IMR-90 (cell line): Measurements from ENCODE around the gene DDC. TPM values are rescaled to one million over a fixed set of nuclear protein-coding genes. Genes with fewer than 3 reads are reported as not detected.

Experiments
- ATAC-seq: fragments of 200-7000 bp; cut with Tn5 transposase; 2 replicates; pipeline ENCODE4 v1.9.1; 2020; ENCODE audit warnings: low read depth, mild to moderate bottlenecking, moderate library complexity
- BruUV-seq: library from RNA; stranded (reverse); fragments of 400-500 nt; replicated peaks from 2 replicates; lab custom pipeline; 2021; lab: Mats Ljungman, UMichigan
- CTCF ChIA-PET: fragments of 300-600 bp; formaldehyde crosslinking; extraction: SDS; loops from one replicate; lab custom pipeline; 2021; ENCODE audit warnings: antibody characterized with exemption; lab: Yijun Ruan, JAX
- POLR2A ChIA-PET: fragments of 300-600 bp; sonication (Branson Sonifier 250); formaldehyde crosslinking; loops from one replicate; lab custom pipeline; 2022; ENCODE audit warnings: antibody characterized with exemption; ENCODE audit not compliant: unreplicated experiment; lab: Charles Lee
- DNase-seq: peaks from one replicate; pipeline ENCODE4 v3.0.0; 2013
- H2AFZ ChIP-seq: replicated peaks from 2 replicates; pipeline ENCODE3; 2013; ENCODE audit warnings: low read length, mild to moderate bottlenecking; ENCODE audit not compliant: poor library complexity
- H2AK5ac ChIP-seq: 2 replicates; pipeline ENCODE4 v1.6.1; 2013; ENCODE audit warnings: low read depth, low read length, inconsistent platforms
- H2AK9ac ChIP-seq: replicated peaks from 2 replicates; pipeline ENCODE3; 2013; ENCODE audit warnings: mild to moderate bottlenecking, low read depth, low read length, moderate library complexity; ENCODE audit not compliant: poor library complexity
- H2BK120ac ChIP-seq: 2 replicates; pipeline ENCODE4 v1.6.1; 2013; ENCODE audit warnings: low read depth, low read length, inconsistent platforms
- H2BK15ac ChIP-seq: 3 replicates; pipeline ENCODE4 v1.6.1; 2013; ENCODE audit warnings: low read depth, low read length, inconsistent platforms
- H2BK20ac ChIP-seq: 2 replicates; pipeline ENCODE4 v1.6.1; 2013; ENCODE audit warnings: low read depth, mild to moderate bottlenecking, inconsistent platforms, low read length, moderate library complexity
- H2BK5ac ChIP-seq: 2 replicates; pipeline ENCODE4 v1.6.1; 2013; ENCODE audit warnings: mild to moderate bottlenecking, low read depth, low read length, inconsistent platforms; ENCODE audit not compliant: poor library complexity, severe bottlenecking
- H3K14ac ChIP-seq: replicated peaks from 2 replicates; pipeline ENCODE4 v1.6.1; 2013; ENCODE audit warnings: low read depth, low read length, inconsistent platforms
- H3K18ac ChIP-seq: 2 replicates; pipeline ENCODE4 v1.6.1; 2013; ENCODE audit warnings: low read depth, low read length, control low read depth
- H3K23ac ChIP-seq: 2 replicates; pipeline ENCODE4 v1.6.1; 2013; ENCODE audit warnings: low read depth, low read length, inconsistent platforms
- H3K27ac ChIP-seq: 2 replicates; pipeline ENCODE4 v1.5.1; 2013; ENCODE audit warnings: mild to moderate bottlenecking, control low read depth, low read length; ENCODE audit not compliant: insufficient read depth
- H3K27me3 ChIP-seq: 2 replicates; pipeline ENCODE4 v1.6.1; 2013; ENCODE audit warnings: low read length; ENCODE audit not compliant: control insufficient read depth, insufficient read depth
- H3K36me3 ChIP-seq: 2 replicates; pipeline ENCODE4 v1.6.1; 2013; ENCODE audit warnings: low read length, mixed read lengths; ENCODE audit not compliant: control insufficient read depth, insufficient read depth
- H3K4ac ChIP-seq: 2 replicates; pipeline ENCODE4 v1.6.1; 2013; ENCODE audit warnings: low read depth, low read length, inconsistent platforms
- H3K4me1 ChIP-seq: 2 replicates; pipeline ENCODE4 v1.6.1; 2013; ENCODE audit warnings: low read length, mixed read lengths; ENCODE audit not compliant: control insufficient read depth, insufficient read depth
- H3K4me2 ChIP-seq: 2 replicates; pipeline ENCODE4 v1.6.1; 2013; ENCODE audit warnings: low read depth, mild to moderate bottlenecking, control low read depth, low read length, moderate library complexity
- H3K4me3 ChIP-seq: 2 replicates; pipeline ENCODE4 v1.5.1; 2013; ENCODE audit warnings: low read depth, mild to moderate bottlenecking, control low read depth, low read length, moderate library complexity; ENCODE audit not compliant: insufficient read depth
- H3K56ac ChIP-seq: 2 replicates; pipeline ENCODE4 v1.6.1; 2013; ENCODE audit warnings: low read length, inconsistent platforms; ENCODE audit not compliant: insufficient read depth; ENCODE audit errors: extremely low read depth
- H3K79me1 ChIP-seq, 2 experiments: 2 replicates each; pipeline ENCODE4 v1.6.1; 2013; ENCODE audit warnings: low read length in 2 of 2, inconsistent platforms in 1 of 2, low read depth in 1 of 2
- H3K9ac ChIP-seq: 2 replicates; pipeline ENCODE4 v1.6.1; 2013; ENCODE audit warnings: low read depth, low read length, control low read depth
- H3K9me1 ChIP-seq: 2 replicates; pipeline ENCODE4 v1.6.1; 2013; ENCODE audit warnings: low read length, inconsistent platforms; ENCODE audit not compliant: insufficient read depth
- H3K9me3 ChIP-seq: 2 replicates; pipeline ENCODE4 v1.6.1; 2013; ENCODE audit warnings: low read length; ENCODE audit not compliant: control insufficient read depth, insufficient read depth
- H4K20me1 ChIP-seq: 2 replicates; pipeline ENCODE4 v1.6.1; 2013; ENCODE audit warnings: low read length, inconsistent platforms; ENCODE audit not compliant: insufficient read depth
- H4K5ac ChIP-seq: 2 replicates; pipeline ENCODE4 v1.6.1; 2013; ENCODE audit warnings: mild to moderate bottlenecking, low read depth, low read length, control low read depth
- H4K8ac ChIP-seq, 2 experiments: 2 replicates each; pipeline ENCODE4 v1.6.1; 2013; ENCODE audit warnings: low read depth in 2 of 2, low read length in 2 of 2, control low read depth in 1 of 2, inconsistent platforms in 1 of 2
- H4K91ac ChIP-seq: 2 replicates; pipeline ENCODE4 v1.6.1; 2013; ENCODE audit warnings: low read depth, low read length, inconsistent platforms; ENCODE audit not compliant: insufficient read depth
- BHLHE40 ChIP-seq: fragments of 150-350 bp; IDR thresholded peaks from 2 replicates; pipeline ENCODE4 v1.6.1; 2016; ENCODE audit warnings: mild to moderate bottlenecking, low read depth, low read length
- CEBPB ChIP-seq: IDR thresholded peaks from 2 replicates; pipeline ENCODE4 v1.6.1; 2012; ENCODE audit warnings: low read depth, low read length, improper control_type of control experiment
- CHD1 ChIP-seq: IDR thresholded peaks from 2 replicates; pipeline ENCODE4 v1.6.1; 2012; ENCODE audit warnings: low read depth, low read length, improper control_type of control experiment
- FOS ChIP-seq: fragments of 150-350 bp; IDR thresholded peaks from 2 replicates; pipeline ENCODE4 v1.6.1; 2016; ENCODE audit warnings: low read depth, low read length
- MAFK ChIP-seq: IDR thresholded peaks from 2 replicates; pipeline ENCODE4 v1.6.1; 2012; ENCODE audit warnings: low read depth, low read length, improper control_type of control experiment
- MAZ ChIP-seq: IDR thresholded peaks from 2 replicates; pipeline ENCODE4 v1.6.1; 2012; ENCODE audit warnings: low read depth, mild to moderate bottlenecking, low read length, improper control_type of control experiment, moderate library complexity, borderline replicate concordance
- MXI1 ChIP-seq: IDR thresholded peaks from 2 replicates; pipeline ENCODE4 v1.6.1; 2012; ENCODE audit warnings: low read depth, mild to moderate bottlenecking, low read length, moderate library complexity, borderline replicate concordance
- NFE2L2 ChIP-seq: fragments of 150-350 bp; IDR thresholded peaks from 2 replicates; pipeline ENCODE4 v1.6.1; 2016; ENCODE audit warnings: low read depth, mild to moderate bottlenecking, low read length
- POLR2A ChIP-seq: IDR thresholded peaks from 2 replicates; pipeline ENCODE4 v1.6.1; 2012; ENCODE audit warnings: mild to moderate bottlenecking, low read depth, low read length
- RAD21 ChIP-seq: IDR thresholded peaks from 2 replicates; pipeline ENCODE4 v1.6.1; 2012; ENCODE audit warnings: low read length, improper control_type of control experiment
- RCOR1 ChIP-seq: IDR thresholded peaks from 2 replicates; pipeline ENCODE4 v1.6.1; 2012; ENCODE audit warnings: mild to moderate bottlenecking, low read length, improper control_type of control experiment; ENCODE audit not compliant: insufficient replicate concordance
- RFX5 ChIP-seq: IDR thresholded peaks from 2 replicates; pipeline ENCODE4 v1.8.0; 2012; ENCODE audit warnings: low read depth, mild to moderate bottlenecking, low read length, moderate library complexity
- SMC3 ChIP-seq: fragments of 150-350 bp; IDR thresholded peaks from 2 replicates; pipeline ENCODE4 v1.6.1; 2016; ENCODE audit warnings: low read depth, mild to moderate bottlenecking, antibody characterized with exemption, low read length, moderate library complexity
- WGBS, 2 experiments: methylation state at CpG; one replicate each; pipeline versions ENCODE4 v1.1.5 to v1.1.7; 2013; ENCODE audit warnings: missing lambda C conversion rate in 2 of 2; ENCODE audit not compliant: insufficient read length in 1 of 2; ENCODE audit errors: extremely low coverage in 2 of 2; 5-methylcytosine and 5-hydroxymethylcytosine counted together
- dilution Hi-C: fragments of 300-500 bp; cut with HindIII; formaldehyde crosslinking; loops from one replicate; pipeline ENCODE4 v1.14.3; 2018; ENCODE audit warnings: low sequenced_read_pairs; ENCODE audit not compliant: unreplicated experiment
- in situ Hi-C: fragments of 300-500 bp; cut with MboI; formaldehyde crosslinking; loops from 3 replicates; pipeline ENCODE4 v1.14.3; 2019; ENCODE audit warnings: low sequenced_read_pairs, inconsistent platforms, mixed read lengths
- intact Hi-C: fragments of 100-400 bp; cut with micrococcal nuclease; formaldehyde crosslinking; loops from 2 replicates; pipeline ENCODE4 v1.10.0; 2022
- polyA plus RNA-seq, 3 experiments: library from polyadenylated mRNA; depleted of rRNA; stranded (reverse); fragments of >200 nt; gene quantifications; 2 replicates each; pipeline ENCODE4 v1.2.3, GENCODE V29; 2012; ENCODE audit warnings: low replicate concordance in 1 of 3
- total RNA-seq: library from RNA; depleted of rRNA; stranded (reverse); fragments of >200 nt; gene quantifications from 2 replicates; pipeline ENCODE4 v1.2.3, GENCODE V29; 2012
- TF ChIP-seq, protein P1 (sequence below): fragments of 150-350 bp; IDR thresholded peaks from 2 replicates; pipeline ENCODE4 v1.6.1; 2016; ENCODE audit warnings: low read depth, mild to moderate bottlenecking, low read length, moderate library complexity, borderline replicate concordance
- TF ChIP-seq, protein P2 (sequence below): conservative IDR thresholded peaks from 2 replicates; pipeline ENCODE4 v1.5.1; 2012; ENCODE audit warnings: mild to moderate bottlenecking, low read depth, low read length, improper control_type of control experiment
- TF ChIP-seq, protein P3 (sequence below): fragments of 150-350 bp; IDR thresholded peaks from 2 replicates; pipeline ENCODE4 v1.6.1; 2017; ENCODE audit warnings: mild to moderate bottlenecking, antibody characterized with exemption, low read length, low read depth

The DDC gene
- total and polyA plus RNA-seq, 2 of the 4 experiments (the other 2 are of a cell fraction) = not detected

DNA sequence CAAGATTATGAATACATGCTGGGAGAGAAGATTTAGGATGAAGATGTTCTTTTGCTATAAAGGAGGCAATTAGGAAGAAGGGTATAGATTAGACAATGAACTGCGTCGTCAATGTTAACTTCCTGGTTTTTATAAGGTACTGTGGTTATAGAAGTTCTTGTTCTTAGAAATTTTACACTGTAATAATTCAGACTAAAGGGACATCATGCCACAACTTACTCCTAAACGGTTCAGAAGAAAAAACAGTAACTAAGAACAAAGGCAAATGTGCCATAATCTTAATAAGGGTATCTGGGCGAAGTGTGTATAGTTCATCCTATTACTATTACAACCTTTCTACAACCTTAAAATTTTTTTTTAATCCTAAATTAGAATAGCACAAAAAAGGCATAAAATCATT lies 31.3 kb upstream of the DDC start:
- no peak overlapping the region for H2BK20ac ChIP-seq
- no peak overlapping the region for H2BK120ac ChIP-seq
- no peak overlapping the region for H4K8ac ChIP-seq
- dilution Hi-C loops = no loop called here
- H3K14ac ChIP-seq = no peak overlapping the region
- no peak overlapping the region for H3K4me2 ChIP-seq
- in situ Hi-C loops = no loop called here
- no peak overlapping the region for H3K56ac ChIP-seq
- no peak overlapping the region for H4K91ac ChIP-seq
- no peak overlapping the region for H3K4me3 ChIP-seq
- ATAC-seq (no peak), DNase-seq (no peak)
- peaks cover 2% of the 10 kb centered on the region; the same call in 1 of the 2 replicates for H3K9me1 ChIP-seq
- CTCF ChIA-PET = no interaction called here
- no CpG with 5 or more reads among the region's 4 CpGs for WGBS, 2 experiments
- peaks cover 30% of the 10 kb centered on the region for H3K36me3 ChIP-seq
- H2BK5ac ChIP-seq = no peak overlapping the region
- no peaks in the 10 kb centered on the region for H3K27me3 ChIP-seq
- H3K23ac ChIP-seq = no peak overlapping the region
- POLR2A ChIA-PET = no interaction called here
- H3K27ac ChIP-seq = no peak overlapping the region
- H4K20me1 ChIP-seq = no peaks in the 10 kb centered on the region; the same call in none of the 2 replicates
- no peaks in the 10 kb centered on the region for H3K9me3 ChIP-seq
- no peak overlapping the region for H3K18ac ChIP-seq
- intact Hi-C loops = no loop called here
- H3K79me1 ChIP-seq = no peaks in the 10 kb centered on the region
- no peak overlapping the region for H3K4ac ChIP-seq
- H2AK5ac ChIP-seq = no peak overlapping the region
- no peak overlapping the region for H2AK9ac ChIP-seq
- TF ChIP-seq FOS = no peak
- TF ChIP-seq RAD21 = no peak
- no peak for TF ChIP-seq BHLHE40
- no peak for TF ChIP-seq CHD1
- no peak for TF ChIP-seq MAZ
- TF ChIP-seq, protein P1, sequence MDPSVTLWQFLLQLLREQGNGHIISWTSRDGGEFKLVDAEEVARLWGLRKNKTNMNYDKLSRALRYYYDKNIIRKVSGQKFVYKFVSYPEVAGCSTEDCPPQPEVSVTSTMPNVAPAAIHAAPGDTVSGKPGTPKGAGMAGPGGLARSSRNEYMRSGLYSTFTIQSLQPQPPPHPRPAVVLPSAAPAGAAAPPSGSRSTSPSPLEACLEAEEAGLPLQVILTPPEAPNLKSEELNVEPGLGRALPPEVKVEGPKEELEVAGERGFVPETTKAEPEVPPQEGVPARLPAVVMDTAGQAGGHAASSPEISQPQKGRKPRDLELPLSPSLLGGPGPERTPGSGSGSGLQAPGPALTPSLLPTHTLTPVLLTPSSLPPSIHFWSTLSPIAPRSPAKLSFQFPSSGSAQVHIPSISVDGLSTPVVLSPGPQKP = no peak
- no peak for TF ChIP-seq POLR2A
- no peak for TF ChIP-seq RFX5
- TF ChIP-seq CEBPB = no peak
- no peak for TF ChIP-seq NFE2L2
- no peak for TF ChIP-seq MXI1
- no peak for TF ChIP-seq SMC3
- no peak for TF ChIP-seq MAFK
- TF ChIP-seq, protein P2, sequence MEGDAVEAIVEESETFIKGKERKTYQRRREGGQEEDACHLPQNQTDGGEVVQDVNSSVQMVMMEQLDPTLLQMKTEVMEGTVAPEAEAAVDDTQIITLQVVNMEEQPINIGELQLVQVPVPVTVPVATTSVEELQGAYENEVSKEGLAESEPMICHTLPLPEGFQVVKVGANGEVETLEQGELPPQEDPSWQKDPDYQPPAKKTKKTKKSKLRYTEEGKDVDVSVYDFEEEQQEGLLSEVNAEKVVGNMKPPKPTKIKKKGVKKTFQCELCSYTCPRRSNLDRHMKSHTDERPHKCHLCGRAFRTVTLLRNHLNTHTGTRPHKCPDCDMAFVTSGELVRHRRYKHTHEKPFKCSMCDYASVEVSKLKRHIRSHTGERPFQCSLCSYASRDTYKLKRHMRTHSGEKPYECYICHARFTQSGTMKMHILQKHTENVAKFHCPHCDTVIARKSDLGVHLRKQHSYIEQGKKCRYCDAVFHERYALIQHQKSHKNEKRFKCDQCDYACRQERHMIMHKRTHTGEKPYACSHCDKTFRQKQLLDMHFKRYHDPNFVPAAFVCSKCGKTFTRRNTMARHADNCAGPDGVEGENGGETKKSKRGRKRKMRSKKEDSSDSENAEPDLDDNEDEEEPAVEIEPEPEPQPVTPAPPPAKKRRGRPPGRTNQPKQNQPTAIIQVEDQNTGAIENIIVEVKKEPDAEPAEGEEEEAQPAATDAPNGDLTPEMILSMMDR = no peak
- TF ChIP-seq RCOR1 = no peak
- TF ChIP-seq, protein P3, sequence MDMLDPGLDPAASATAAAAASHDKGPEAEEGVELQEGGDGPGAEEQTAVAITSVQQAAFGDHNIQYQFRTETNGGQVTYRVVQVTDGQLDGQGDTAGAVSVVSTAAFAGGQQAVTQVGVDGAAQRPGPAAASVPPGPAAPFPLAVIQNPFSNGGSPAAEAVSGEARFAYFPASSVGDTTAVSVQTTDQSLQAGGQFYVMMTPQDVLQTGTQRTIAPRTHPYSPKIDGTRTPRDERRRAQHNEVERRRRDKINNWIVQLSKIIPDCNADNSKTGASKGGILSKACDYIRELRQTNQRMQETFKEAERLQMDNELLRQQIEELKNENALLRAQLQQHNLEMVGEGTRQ = no peak
- no peak overlapping the region for H2BK15ac ChIP-seq
- H4K5ac ChIP-seq = no peak overlapping the region
- no peak overlapping the region for H3K9ac ChIP-seq
- no peaks in the 10 kb centered on the region for H3K4me1 ChIP-seq
- no peak overlapping the region for H2AFZ ChIP-seq
- no TSS peak for BruUV-seq
